HL-60 (cell line): Measurements from ENCODE around the gene TYW3.

Experiments
- DNase-seq, 2 experiments: peaks; one replicate each; pipeline ENCODE4 v3.0.0-alpha.2; 2010 to 2020; ENCODE audit warnings: low read depth in 1 of 2, low spot score in 1 of 2
- H3K27ac ChIP-seq: fragments of 250-450 bp; sonication (Bioruptor Pico); replicated peaks from 2 replicates; pipeline ENCODE4 v1.5.1; 2020; ENCODE audit warnings: mild to moderate bottlenecking, moderate library complexity
- H3K27me3 ChIP-seq: fragments of 250-450 bp; sonication (Bioruptor Pico); 2 replicates; pipeline ENCODE4 v1.5.1; 2021; ENCODE audit warnings: mild to moderate bottlenecking, moderate library complexity; ENCODE audit not compliant: insufficient read depth, poor library complexity, severe bottlenecking
- H3K4me3 ChIP-seq: replicated peaks from 2 replicates; pipeline ENCODE4 v1.5.1; 2011; ENCODE audit warnings: mild to moderate bottlenecking, control low read depth, low read length; ENCODE audit not compliant: insufficient read depth
- CTCF ChIP-seq: IDR thresholded peaks from one replicate; pipeline ENCODE4 v1.5.1; 2011; ENCODE audit warnings: low read length, control low read depth, inconsistent platforms; ENCODE audit not compliant: insufficient read depth
- GABPA ChIP-seq: IDR thresholded peaks from 2 replicates; pipeline ENCODE4 v1.6.1; 2012; ENCODE audit warnings: low read depth
- POLR2AphosphoS5 ChIP-seq: IDR thresholded peaks from 2 replicates; pipeline ENCODE4 v1.6.1; 2012; ENCODE audit warnings: low read depth
- REST ChIP-seq: IDR thresholded peaks from 2 replicates; pipeline ENCODE4 v1.6.1; 2012; ENCODE audit warnings: low read depth; ENCODE audit not compliant: insufficient replicate concordance
- SPI1 ChIP-seq: IDR thresholded peaks from 2 replicates; pipeline ENCODE4 v1.6.1; 2012; ENCODE audit warnings: low read depth, mild to moderate bottlenecking, borderline replicate concordance

Gene TYW3

GRCh38 chr1:74690909-74691308 lies 42.0 kb upstream of the TYW3 start:
- H3K4me3 ChIP-seq = no peak overlapping the region
- H3K27ac ChIP-seq = no peak overlapping the region
- TF ChIP-seq GABPA (no peak), SPI1 (no peak), POLR2AphosphoS5 (no peak), REST (no peak), CTCF (no peak)
- DNase-seq = no peak
- no peaks in the 10 kb centered on the region for H3K27me3 ChIP-seq

- H3K27ac ChIP-seq = no peak overlapping the region
- TF ChIP-seq GABPA (no peak), REST (no peak), CTCF (no peak), SPI1 (no peak), POLR2AphosphoS5 (no peak)
- no peak for DNase-seq
- no peak overlapping the region for H3K4me3 ChIP-seq
- no peaks in the 10 kb centered on the region for H3K27me3 ChIP-seq
Measured at GRCh38 chr1:74693473-74693872, 39.5 kb upstream of the TYW3 start.

GRCh38 chr1:74697832-74698231 lies 35.1 kb upstream of the TYW3 start:
- Histone ChIP-seq H3K27me3 (no peaks in the 10 kb centered on the region), H3K4me3 (no peak overlapping the region), H3K27ac (no peak overlapping the region)
- TF ChIP-seq POLR2AphosphoS5 (no peak), GABPA (no peak), SPI1 (no peak), CTCF (no peak), REST (no peak)
- DNase-seq = no peak
